Measurements from ENCODE around the gene NDST1. TPM values are rescaled to one million over a fixed set of nuclear protein-coding genes. Genes with fewer than 3 reads are reported as not detected.
A peak's percentile ranks its signal among the peaks of the same experiment; 100 is the strongest.

Gene NDST1
- total RNA-seq, 3 donors from 2014 or later: 58.1 to 66.5 (median 60.6) TPM

DNA sequence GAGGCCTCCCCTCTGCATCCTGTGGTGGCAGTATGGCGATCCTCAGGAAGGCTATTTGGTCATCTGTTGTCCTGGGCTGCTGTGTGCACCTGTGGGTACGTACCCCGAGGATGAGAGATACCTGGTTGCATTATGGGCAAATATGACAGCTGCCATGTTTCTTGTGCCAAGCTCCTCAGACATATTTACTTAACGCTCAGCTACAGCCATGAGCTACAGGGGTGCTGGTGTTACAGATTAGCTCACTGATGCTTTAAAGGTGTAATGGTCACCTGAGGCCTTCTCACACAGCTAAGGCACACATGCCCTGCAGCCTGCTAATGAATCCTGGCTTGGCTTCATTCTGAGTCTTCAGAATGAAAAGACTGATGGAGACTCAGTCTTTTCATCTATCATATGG, 12.0 kb downstream of the NDST1 start:
- no peaks in the 10 kb centered on the region for H3K9me3 ChIP-seq
- no peak overlapping the region for H3K4me3 ChIP-seq
- peaks cover 46% of the 10 kb centered on the region for H3K4me1 ChIP-seq (ENCODE audit: low read depth)
- no peaks in the 10 kb centered on the region for H3K36me3 ChIP-seq (ENCODE audit: low read depth)
- ATAC-seq (no peak), DNase-seq (no peak)
- TF ChIP-seq, protein P1, sequence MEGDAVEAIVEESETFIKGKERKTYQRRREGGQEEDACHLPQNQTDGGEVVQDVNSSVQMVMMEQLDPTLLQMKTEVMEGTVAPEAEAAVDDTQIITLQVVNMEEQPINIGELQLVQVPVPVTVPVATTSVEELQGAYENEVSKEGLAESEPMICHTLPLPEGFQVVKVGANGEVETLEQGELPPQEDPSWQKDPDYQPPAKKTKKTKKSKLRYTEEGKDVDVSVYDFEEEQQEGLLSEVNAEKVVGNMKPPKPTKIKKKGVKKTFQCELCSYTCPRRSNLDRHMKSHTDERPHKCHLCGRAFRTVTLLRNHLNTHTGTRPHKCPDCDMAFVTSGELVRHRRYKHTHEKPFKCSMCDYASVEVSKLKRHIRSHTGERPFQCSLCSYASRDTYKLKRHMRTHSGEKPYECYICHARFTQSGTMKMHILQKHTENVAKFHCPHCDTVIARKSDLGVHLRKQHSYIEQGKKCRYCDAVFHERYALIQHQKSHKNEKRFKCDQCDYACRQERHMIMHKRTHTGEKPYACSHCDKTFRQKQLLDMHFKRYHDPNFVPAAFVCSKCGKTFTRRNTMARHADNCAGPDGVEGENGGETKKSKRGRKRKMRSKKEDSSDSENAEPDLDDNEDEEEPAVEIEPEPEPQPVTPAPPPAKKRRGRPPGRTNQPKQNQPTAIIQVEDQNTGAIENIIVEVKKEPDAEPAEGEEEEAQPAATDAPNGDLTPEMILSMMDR (IDR thresholded peaks at IDR 0.05): no peak
- intact Hi-C loops (cut with DNase I, micrococcal nuclease): loop anchor here in 1 of 2 donors (10.0 kb wide), 1 partner anchor 55 kb away; no protein-coding TSS in a partner anchor

DNA sequence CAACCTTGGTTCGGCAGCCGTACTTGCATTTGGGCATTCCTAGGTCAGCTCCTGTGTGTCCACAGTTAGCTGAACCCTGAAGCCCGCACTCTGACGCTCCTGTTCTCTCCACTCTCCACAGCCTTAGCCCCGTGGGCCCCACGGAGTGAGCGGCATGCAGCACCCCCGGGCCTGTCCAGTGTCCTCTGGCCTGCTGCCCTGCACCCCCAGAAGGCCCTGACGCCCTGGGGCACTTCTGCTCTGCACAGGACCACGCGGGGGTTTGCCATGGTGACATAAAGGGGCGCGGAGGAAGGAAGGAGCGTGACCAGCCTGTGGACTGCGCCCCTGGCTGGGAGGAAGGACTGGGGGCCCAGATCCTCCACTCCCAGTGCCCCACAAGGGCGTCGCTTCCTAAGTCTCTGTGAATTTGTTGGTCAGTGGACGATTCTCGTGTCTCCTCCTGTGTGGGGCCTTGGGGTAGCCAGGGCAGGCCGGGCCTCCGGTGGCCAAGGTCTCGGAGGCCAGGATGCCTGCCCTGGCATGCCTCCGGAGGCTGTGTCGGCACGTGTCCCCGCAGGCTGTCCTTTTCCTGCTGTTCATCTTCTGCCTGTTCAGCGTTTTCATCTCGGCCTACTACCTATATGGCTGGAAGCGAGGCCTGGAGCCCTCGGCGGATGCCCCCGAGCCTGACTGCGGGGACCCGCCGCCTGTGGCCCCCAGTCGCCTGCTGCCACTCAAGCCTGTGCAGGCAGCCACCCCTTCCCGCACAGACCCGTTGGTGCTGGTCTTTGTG, 13.0 kb downstream of the NDST1 start:
- intact Hi-C loops (cut with DNase I, micrococcal nuclease): loop anchor here in 1 of 2 donors (10.0 kb wide), 1 partner anchor 56 kb away; no protein-coding TSS in a partner anchor
- Histone ChIP-seq H3K36me3 (ENCODE audit: low read depth) (no peaks in the 10 kb centered on the region), H3K9me3 (no peaks in the 10 kb centered on the region), H3K4me1 (ENCODE audit: low read depth) (peaks cover 43% of the 10 kb centered on the region), H3K4me3 (no peak overlapping the region)
- TF ChIP-seq, protein P1 (IDR thresholded peaks at IDR 0.05): no peak
- ATAC-seq: no peak
- DNase-seq: no peak

DNA sequence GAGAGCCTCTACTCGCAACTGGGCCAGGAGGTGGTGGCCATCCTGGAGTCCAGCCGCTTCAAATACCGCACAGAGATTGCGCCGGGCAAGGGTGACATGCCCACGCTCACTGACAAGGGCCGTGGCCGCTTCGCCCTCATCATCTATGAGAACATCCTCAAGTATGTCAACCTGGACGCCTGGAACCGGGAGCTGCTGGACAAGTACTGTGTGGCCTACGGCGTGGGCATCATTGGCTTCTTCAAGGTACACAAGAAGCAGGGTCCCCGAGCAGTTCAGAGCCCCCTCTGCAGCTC, 13.5 kb downstream of the NDST1 start:
- TF ChIP-seq, protein P1 (IDR thresholded peaks at IDR 0.05): no peak
- H3K4me3 ChIP-seq: no peak overlapping the region
- H3K4me1 ChIP-seq (ENCODE audit: low read depth): peaks cover 39% of the 10 kb centered on the region
- peak in 1 of 3 donors; percentile 26 for DNase-seq
- intact Hi-C loops (cut with DNase I, micrococcal nuclease): loop anchor here in 1 of 2 donors (10.0 kb wide), 1 partner anchor 57 kb away; no protein-coding TSS in a partner anchor
- ATAC-seq: no peak
- H3K36me3 ChIP-seq (ENCODE audit: low read depth): no peaks in the 10 kb centered on the region
- H3K9me3 ChIP-seq: no peaks in the 10 kb centered on the region

DNA sequence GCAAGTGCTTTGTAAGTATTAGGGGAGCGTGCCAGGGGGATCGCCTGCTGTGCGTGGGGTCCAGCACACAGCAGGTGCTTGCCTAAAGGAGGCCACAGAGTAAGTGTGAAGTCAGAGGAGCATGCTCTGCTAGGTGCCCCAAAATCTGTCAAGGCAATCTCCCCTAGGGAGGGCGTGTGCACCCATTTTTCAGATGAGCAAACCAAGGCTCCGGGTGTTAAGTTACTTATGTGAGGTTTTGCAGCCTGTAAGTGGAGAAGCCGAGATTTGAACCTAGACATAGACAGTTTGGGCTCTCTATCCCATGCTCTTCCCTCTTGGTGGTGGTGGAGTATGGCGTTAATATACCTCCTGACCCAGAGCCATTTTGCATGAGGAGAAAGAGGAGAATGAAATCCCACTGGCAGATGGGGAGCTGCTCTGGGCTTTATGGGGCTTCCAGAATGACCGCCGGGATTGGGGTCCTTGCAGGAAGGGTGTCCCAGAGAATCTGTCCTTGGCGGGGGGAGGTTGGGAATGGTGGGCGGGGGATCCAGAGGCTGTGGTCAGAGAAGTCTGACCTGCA, 14.1 kb downstream of the NDST1 start:
- H3K9me3 ChIP-seq: no peaks in the 10 kb centered on the region
- ATAC-seq: no peak

DNA sequence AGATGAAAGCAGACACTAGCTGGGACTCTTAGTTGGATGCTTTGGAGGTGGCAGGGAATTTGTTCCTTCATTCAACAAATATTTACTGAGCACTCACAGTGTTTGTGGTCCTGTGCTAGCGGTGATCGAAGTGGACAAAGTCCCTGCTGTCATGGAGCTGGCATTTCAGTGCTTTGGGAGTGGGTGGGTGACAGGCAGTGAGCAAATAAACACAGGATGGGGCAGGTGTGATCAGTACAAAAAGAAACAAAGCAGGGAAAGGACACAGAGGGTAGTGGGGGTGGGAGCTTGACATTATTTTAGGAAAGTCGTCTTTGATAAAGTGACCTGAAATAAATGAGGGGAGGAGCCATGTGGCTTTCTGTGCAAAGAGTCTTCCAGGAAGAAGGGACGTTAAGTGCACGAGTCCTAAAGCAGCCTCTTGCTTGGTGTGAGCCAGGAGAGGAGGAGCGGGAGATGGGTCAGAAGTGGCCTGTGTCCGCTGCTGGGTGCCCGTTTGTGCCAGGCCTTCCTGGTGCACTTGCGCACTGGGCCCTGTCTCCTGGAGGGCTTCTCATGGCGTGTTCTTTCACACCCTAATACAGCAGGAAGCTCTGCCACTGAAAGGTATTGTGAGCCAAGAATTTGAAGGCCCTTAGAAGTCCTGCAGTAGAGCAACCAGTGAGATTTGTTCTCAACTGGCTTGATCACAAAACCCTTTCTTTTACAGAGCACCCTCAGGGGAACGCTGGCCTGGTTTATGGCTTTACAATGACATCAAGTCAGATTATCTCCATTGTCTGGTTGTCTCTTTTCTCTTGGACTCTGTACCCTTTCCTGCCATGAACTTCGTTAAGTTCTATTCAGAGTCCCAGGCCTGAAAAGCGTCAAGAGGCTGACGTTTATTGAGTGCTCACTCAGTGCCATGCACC, 14.8 kb downstream of the NDST1 start:
- no peak for DNase-seq
- TF ChIP-seq, protein P1 (IDR thresholded peaks at IDR 0.05): no peak
- peak; percentile 71 for ATAC-seq
- no peaks in the 10 kb centered on the region for H3K36me3 ChIP-seq (ENCODE audit: low read depth)
- H3K4me1 ChIP-seq (ENCODE audit: low read depth): peaks cover 31% of the 10 kb centered on the region
- no peak overlapping the region for H3K4me3 ChIP-seq
- no peaks in the 10 kb centered on the region for H3K9me3 ChIP-seq
- intact Hi-C loops (cut with DNase I, micrococcal nuclease): loop anchor here in 1 of 2 donors (10.0 kb wide), 1 partner anchor 58 kb away; no protein-coding TSS in a partner anchor

More for the DNA sequence above, 14.1 kb downstream of the NDST1 start:
- H3K36me3 ChIP-seq (ENCODE audit: low read depth): no peaks in the 10 kb centered on the region
- TF ChIP-seq, protein P1 (IDR thresholded peaks at IDR 0.05): no peak
- DNase-seq: peak in 1 of 3 donors; percentile 39
- H3K4me3 ChIP-seq: no peak overlapping the region
- peaks cover 37% of the 10 kb centered on the region for H3K4me1 ChIP-seq (ENCODE audit: low read depth)
- intact Hi-C loops (cut with DNase I, micrococcal nuclease): loop anchor here in 1 of 2 donors (10.0 kb wide), 1 partner anchor 57 kb away; no protein-coding TSS in a partner anchor
